Measurements from ENCODE around the gene SPATS2L. TPM values are rescaled to one million over a fixed set of nuclear protein-coding genes. Genes with fewer than 3 reads are reported as not detected.

The SPATS2L gene
- total RNA-seq, 1 experiment from 2014 or later: 112 TPM

- H3K4me3 Mint-ChIP-seq: no peak overlapping the region
- ATAC-seq: no peak
- no peak for DNase-seq (ENCODE audit: low spot score)
- H3K4me1 Mint-ChIP-seq: peaks cover 87% of the 10 kb centered on the region
- CTCF ChIA-PET: interaction anchor here (0.6 kb wide), 1 partner anchor 118 kb away, joined by 4 read pairs; no protein-coding TSS in a partner anchor
- POLR2A ChIA-PET: no interaction called here
- no peaks in the 10 kb centered on the region for H3K27me3 Mint-ChIP-seq (ENCODE audit: low read depth)
- no peaks in the 10 kb centered on the region for H3K9me3 Mint-ChIP-seq
- peak overlapping the region; percentile 79 for H3K27ac Mint-ChIP-seq
- no peaks in the 10 kb centered on the region; the same call in 1 of the 2 replicates for H3K36me3 Mint-ChIP-seq
- TF ChIP-seq, protein P1, sequence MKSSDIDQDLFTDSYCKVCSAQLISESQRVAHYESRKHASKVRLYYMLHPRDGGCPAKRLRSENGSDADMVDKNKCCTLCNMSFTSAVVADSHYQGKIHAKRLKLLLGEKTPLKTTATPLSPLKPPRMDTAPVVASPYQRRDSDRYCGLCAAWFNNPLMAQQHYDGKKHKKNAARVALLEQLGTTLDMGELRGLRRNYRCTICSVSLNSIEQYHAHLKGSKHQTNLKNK (CRISPR knock-in tag; IDR thresholded peaks at IDR 0.05): no peak
Observed at GRCh38 chr2:200364142-200364541, 57.6 kb downstream of the SPATS2L start.

DNA sequence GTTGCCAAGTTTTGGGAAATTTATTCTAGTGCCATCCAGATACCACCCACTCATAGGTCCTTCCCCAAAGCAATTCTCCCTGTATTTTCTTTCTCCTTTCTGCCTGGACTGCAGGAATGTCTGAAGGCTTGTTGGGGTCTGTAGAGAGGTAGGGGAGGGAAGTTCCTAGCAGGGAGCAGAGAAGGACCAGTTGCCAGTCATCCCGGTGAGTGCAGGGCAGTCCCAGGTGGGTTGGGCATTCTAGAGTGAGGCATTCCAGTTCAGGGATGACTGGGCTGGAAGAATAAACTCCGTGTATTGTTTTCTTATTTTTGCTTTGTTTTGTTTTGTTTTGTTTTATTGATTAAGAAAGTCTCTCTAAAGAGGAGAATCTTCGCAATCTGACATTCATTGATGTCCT lies 58.1 kb downstream of the SPATS2L start:
- DNase-seq (ENCODE audit: low spot score) (no peak), ATAC-seq (peak; percentile 43)
- Mint-ChIP-seq H3K27me3 (ENCODE audit: low read depth) (no peaks in the 10 kb centered on the region), H3K4me1 (peaks cover 84% of the 10 kb centered on the region), H3K36me3 (no peaks in the 10 kb centered on the region; the same call in 1 of the 2 replicates), H3K9me3 (no peaks in the 10 kb centered on the region), H3K4me3 (no peak overlapping the region), H3K27ac (peak overlapping the region; percentile 79; the same call in 1 of the 2 replicates)
- TF ChIP-seq JAZF1 (CRISPR knock-in tag; IDR thresholded peaks at IDR 0.05): no peak
- TF ChIP-seq NFYB (CRISPR knock-in tag; conservative IDR thresholded peaks at IDR 0.05; ENCODE audit: low read depth): no peak
- TF ChIP-seq, protein P2, sequence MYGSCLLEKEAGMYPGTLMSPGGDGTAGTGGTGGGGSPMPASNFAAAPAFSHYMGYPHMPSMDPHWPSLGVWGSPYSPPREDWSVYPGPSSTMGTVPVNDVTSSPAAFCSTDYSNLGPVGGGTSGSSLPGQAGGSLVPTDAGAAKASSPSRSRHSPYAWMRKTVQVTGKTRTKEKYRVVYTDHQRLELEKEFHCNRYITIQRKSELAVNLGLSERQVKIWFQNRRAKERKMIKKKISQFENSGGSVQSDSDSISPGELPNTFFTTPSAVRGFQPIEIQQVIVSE (CRISPR knock-in tag; IDR thresholded peaks at IDR 0.05; ENCODE audit: borderline replicate concordance): no peak
- TF ChIP-seq USF2 (CRISPR knock-in tag; IDR thresholded peaks at IDR 0.05): no peak
- no peak for TF ChIP-seq NFATC4 (CRISPR knock-in tag; IDR thresholded peaks at IDR 0.05)
- TF ChIP-seq CBFB (CRISPR knock-in tag; IDR thresholded peaks at IDR 0.05; ENCODE audit: low read depth): no peak
- TF ChIP-seq, protein P3, sequence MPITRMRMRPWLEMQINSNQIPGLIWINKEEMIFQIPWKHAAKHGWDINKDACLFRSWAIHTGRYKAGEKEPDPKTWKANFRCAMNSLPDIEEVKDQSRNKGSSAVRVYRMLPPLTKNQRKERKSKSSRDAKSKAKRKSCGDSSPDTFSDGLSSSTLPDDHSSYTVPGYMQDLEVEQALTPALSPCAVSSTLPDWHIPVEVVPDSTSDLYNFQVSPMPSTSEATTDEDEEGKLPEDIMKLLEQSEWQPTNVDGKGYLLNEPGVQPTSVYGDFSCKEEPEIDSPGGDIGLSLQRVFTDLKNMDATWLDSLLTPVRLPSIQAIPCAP (CRISPR knock-in tag; IDR thresholded peaks at IDR 0.05): no peak
- TF ChIP-seq FOXP4 (CRISPR knock-in tag; IDR thresholded peaks at IDR 0.05): no peak
- TF ChIP-seq ZNF512 (CRISPR knock-in tag; IDR thresholded peaks at IDR 0.05; ENCODE audit: borderline replicate concordance): no peak
- TF ChIP-seq SP1 (CRISPR knock-in tag; conservative IDR thresholded peaks at IDR 0.05): no peak
- TF ChIP-seq ATF2 (CRISPR knock-in tag; IDR thresholded peaks at IDR 0.05; ENCODE audit: borderline replicate concordance, low read depth): no peak
- no peak for TF ChIP-seq SOX15 (CRISPR knock-in tag; IDR thresholded peaks at IDR 0.05)
- no peak for TF ChIP-seq USF1 (CRISPR knock-in tag; IDR thresholded peaks at IDR 0.05)
- no peak for TF ChIP-seq SMAD4 (CRISPR knock-in tag; IDR thresholded peaks at IDR 0.05)
- no peak for TF ChIP-seq TCF7 (CRISPR knock-in tag; IDR thresholded peaks at IDR 0.05; ENCODE audit: low read depth)
- no peak for TF ChIP-seq ZNF671 (CRISPR knock-in tag; IDR thresholded peaks at IDR 0.05)
- no peak for TF ChIP-seq E2F5 (CRISPR knock-in tag; IDR thresholded peaks at IDR 0.05)
- ChIA-PET CTCF (no interaction called here), POLR2A (no interaction called here)
